Activated CD4-positive, alpha-beta T cell treated with anti-CD3 and anti-CD28 coated beads, Interleukin-2, amount 50 U/mL, for 24 hours (primary cell): ENCODE measurements around the gene CYBC1.

Experiments used
- DNase-seq, 2 donors: peaks; one replicate each; pipeline ENCODE4 v3.0.0-alpha.2; 2020; ENCODE audit warnings: low read depth in 1 of 2, low spot score in 1 of 2

The CYBC1 gene

GRCh38 chr17:82449131-82449882 is 1.2 kb downstream of the CYBC1 start:
- DNase-seq = peak; percentile 38 to 50

GRCh38 chr17:82447876-82448275 is 2.7 kb downstream of the CYBC1 start:
- no peak for DNase-seq

GRCh38 chr17:82446649-82447048 is 3.9 kb downstream of the CYBC1 start:
- DNase-seq = no peak

GRCh38 chr17:82446124-82446523 is 4.4 kb downstream of the CYBC1 start:
- no peak for DNase-seq

GRCh38 chr17:82445542-82445941 is 5.0 kb downstream of the CYBC1 start:
- DNase-seq = no peak

GRCh38 chr17:82444941-82445521 is 5.5 kb downstream of the CYBC1 start:
- no peak for DNase-seq

GRCh38 chr17:82444284-82444893 is 6.2 kb downstream of the CYBC1 start:
- DNase-seq = no peak

- no peak for DNase-seq
These were observed 6.9 kb downstream of the CYBC1 start for GRCh38 chr17:82443465-82444283.

GRCh38 chr17:82442643-82443464 is 7.7 kb downstream of the CYBC1 start:
- no peak for DNase-seq

GRCh38 chr17:82441691-82442487 is 8.7 kb downstream of the CYBC1 start:
- DNase-seq = no peak

GRCh38 chr17:82440991-82441627 is 9.4 kb downstream of the CYBC1 start:
- no peak for DNase-seq

GRCh38 chr17:82440469-82440981 is 10.0 kb downstream of the CYBC1 start:
- no peak for DNase-seq

- DNase-seq = no peak
These were observed 10.7 kb downstream of the CYBC1 start for GRCh38 chr17:82439829-82440365.

- DNase-seq = no peak
These were observed 11.2 kb downstream of the CYBC1 start for GRCh38 chr17:82439194-82439828.

- DNase-seq = no peak
These were observed 12.0 kb downstream of the CYBC1 start for GRCh38 chr17:82438401-82439193.

GRCh38 chr17:82437325-82437668 is 13.3 kb downstream of the CYBC1 start:
- no peak for DNase-seq

- no peak for DNase-seq
These were observed 13.8 kb downstream of the CYBC1 start for GRCh38 chr17:82436601-82437324.
